ENCODE results near the gene ARID5B.

Gene ARID5B

DNA sequence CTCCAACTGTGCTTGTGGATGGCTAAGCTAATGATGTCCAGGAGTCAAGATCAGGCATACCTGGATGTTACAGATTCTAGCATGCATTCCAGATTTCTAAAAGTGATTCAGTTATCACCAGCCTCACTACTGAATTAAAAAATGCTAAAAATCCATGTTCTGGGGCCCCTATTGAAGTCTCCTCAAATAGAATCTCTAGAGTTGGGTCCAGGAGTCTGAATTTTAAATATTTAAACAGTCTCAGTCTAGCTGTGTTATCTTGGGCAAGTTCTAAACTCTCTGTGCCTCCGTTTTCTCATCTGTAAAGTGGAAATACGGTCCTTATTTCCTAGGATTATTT, 5.0 kb downstream of the ARID5B start:
- no peak for DNase-seq

DNA sequence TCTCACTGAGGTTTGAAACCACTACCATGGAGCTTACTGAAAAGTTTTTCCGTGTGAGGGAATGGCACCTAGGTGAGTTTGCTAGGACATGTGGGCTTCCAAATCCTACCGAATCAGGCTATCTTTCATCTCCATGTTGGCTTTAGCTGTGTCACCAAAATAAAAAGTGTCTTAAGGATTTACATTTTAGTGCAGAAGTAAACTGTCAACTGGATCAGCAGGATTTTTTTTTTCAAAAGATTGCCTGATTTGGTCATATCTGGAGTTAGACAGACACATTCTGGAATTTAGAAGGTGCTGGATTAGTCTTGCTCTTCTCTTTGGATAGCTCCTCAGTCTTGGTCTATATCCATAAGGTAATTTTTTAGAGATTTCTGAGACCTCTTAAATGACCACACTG, 5.5 kb downstream of the ARID5B start:
- DNase-seq: no peak

DNA sequence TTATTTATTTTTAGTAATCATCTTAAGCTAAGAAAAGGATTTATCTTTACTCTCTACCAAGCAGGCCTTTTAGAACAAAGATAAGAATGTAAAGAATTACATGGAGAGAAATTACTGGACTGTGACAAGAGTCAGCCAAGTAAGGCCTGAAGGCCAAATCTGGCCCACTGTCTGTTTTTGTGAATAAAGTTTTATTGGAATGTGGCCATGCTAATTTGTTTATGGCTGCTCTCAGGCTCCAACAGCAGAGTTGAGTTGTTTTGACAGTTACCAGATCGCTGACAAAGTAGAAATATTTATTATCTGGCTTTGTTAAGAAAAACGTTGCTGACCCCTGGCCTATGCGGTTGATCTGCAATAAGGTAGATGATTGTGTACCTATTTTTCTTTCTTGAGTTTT, 6.1 kb downstream of the ARID5B start:
- no peak for DNase-seq

DNA sequence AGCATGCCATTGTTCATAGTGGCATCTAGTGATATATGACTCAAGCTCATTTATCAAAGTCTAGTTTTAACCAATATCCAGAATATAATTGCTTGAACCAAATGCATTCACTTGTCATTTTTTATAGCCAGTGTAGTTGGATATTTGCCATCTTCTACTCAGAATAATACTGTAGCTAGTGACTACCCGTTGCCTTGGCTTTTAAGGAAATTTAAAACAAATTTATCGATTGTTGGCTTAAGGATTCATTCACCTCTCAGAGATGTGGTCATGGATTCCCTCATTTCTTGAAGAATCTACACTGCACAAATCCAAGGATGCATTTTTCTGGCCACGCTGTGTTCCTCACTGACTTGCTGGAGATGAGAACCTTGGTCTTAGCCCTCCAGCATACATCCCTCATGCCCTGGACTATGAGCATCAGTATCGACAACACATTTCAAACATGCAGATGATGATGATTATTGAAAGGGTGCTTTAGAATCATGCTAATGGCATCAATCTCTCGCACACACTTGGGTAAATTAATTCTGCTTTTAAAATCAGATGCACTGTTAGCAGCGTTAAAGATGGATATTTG, 8.8 kb downstream of the ARID5B start:
- DNase-seq: no peak

DNA sequence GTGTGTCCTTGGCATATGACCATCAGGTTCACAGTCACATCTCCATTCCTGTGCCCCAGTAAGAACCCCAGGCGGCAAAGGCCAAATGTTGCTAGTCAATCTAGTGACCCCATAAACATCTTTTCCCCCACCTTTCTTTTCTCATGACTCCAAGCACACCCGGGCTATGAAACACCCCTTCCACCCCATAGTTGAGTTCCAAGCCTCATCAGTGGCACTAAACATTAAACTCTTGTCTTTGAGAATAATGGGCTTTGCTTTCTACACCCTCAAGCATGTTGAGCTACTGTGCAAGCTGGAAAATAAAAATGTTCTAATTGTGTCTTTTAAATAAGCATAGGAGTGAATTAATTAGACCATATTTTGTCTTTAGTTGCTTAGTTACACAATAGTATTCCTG, 9.4 kb downstream of the ARID5B start:
- no peak for DNase-seq

DNA sequence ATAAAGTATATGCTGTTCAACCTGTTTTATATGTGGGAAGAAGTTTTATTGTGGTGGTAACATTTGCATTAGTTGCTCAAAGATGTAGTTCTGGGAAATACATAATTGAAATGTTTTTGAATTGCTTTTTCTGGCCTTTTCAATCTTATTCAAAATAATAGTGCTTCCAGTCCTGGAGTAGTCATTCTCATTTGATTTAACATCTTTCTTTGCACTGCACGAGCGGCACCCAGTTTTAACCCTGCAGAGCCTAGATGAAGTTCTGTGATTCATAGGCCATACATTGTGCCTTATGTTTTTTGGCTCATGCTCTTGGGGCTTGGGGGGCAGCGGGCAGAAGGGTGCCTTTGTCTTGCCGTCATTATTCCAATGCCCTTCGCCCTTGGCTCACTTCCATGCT, 9.9 kb downstream of the ARID5B start:
- no peak for DNase-seq

DNA sequence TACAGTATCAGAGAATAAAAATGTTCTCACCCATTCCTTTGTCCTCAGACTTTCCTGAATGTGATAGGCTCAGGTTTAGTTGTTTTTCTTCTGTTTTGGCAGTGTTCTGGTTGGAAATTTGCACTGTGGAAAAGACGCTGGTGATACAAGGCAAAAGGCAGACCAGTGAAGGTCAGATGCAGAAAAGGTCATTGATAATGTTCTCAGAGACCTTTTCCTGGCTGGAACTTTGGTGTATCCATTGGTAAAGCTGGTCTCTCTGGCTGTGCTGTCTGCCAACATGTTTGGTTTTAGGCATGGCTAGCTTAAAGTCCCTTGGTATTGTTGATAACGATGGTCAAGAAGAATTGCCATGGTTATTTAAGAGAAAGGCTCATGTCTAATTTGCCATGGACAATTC, 11.5 kb downstream of the ARID5B start:
- DNase-seq: no peak

DNA sequence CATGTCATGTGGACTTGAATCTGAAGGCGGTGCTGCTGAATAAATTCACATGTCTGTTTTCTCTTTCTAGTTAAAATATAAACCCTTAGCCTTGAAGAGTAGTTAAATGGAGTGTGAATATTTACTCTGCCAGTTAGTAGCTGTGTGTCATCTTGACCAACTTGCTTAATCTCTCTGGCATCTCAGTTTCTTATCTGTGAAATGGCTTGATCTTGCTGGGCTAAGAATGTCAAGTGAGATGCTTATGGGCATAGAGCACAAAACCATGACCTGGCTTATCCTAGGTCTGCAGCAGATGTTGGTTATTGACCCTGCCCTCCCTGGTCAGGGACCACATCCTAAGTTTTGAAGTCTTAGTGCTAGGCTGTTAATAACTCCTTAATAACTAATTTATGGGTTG, 16.6 kb downstream of the ARID5B start:
- DNase-seq: no peak

DNA sequence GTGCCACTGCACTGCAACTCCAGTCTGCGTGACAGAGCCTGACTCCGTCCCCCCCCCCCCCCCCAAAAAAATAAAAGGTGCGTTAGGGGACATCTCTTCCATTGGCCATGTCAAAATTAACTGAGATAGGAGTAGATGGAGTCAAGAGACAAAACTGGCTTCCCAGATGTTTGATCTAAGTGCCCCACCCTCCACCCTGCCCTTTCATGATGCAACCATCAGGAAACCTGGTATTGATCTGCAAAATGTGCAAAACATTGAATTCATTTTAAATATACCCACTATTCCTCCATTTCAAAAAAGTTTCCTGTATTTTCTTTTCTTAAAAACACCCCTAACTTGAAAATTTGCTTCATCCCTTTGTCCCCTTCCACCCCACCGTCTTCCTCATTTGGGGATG, 17.5 kb downstream of the ARID5B start:
- no peak for DNase-seq

DNA sequence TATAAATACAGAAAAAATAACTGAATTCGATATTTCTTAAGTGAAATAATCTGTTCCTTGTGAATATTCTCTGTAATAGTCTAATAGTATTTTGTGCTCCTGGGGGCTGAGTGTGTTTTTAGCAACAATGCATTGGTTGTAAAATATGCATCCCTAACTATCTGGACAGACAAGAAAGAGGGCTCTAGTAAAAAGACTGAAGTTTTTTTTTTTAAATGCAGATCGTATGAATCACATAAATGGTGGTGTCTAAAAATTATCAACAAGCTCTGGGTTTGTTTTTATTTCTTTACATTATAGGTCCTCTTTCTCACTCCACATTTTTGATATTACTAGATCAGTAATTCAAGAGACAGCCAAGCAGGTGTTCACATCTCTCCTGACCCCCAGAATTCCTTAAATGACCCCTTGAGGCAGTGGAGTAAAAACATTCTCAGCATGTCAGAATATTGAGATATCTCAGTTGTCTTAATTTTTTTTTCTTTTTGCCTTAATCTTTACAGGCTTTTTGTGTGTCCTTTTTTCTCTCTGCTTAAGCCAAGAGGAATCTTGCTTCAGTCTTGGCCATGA, 18.2 kb downstream of the ARID5B start:
- DNase-seq: no peak

DNA sequence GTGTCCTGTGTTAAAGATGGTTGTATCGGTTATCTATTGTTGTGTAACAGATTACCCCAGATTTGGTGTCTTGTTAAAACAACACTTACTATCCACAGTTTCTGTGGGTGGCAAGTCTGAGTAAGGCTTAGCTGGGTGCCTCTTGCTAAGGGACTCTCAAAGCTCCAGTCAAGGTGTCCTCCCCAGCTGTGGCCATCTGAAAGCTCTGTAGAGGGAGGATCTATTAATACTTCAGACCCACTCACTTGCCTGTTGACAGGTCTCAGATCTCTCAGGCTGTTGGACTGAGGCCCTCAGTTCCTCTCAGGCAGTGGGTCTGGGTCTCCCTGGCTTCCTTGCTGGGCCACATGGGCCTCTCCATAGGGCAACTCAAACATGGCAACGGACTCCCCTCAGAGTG, 19.6 kb downstream of the ARID5B start:
- DNase-seq: no peak

DNA sequence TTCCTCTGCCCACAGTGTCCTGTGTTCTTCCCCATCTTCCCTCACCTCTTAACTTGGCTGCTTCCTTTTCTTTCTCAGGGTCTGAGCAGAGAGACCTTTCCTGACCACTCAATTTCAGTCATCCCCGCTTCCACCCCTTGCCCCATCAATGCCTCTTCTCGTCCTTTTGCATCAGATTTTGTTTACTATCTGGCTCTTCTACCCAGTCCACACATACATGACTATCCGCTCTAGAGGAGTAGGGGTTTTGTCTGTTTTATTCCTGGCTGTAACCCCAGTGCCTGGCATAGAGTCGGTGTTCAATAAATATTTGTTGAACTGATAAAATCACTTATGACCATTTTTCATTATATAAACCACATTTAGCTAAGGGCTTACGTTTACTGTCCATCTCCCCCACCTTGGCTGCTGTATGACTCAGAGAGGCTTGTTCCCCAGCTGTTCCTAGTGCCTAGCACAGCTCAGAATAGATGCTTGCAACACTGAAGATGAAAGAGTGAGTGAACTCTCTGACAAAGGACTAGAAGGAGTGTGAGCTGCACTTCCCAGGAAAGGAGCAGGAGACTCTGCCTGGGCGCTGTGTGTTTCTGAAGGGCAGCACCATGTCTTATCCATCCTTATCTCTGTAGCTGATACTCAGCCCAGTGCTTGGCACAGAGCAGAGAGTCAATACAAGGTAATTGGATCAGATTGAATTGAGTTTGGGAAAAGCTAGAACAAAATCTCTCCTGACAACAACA, 21.9 kb downstream of the ARID5B start:
- DNase-seq: no peak

DNA sequence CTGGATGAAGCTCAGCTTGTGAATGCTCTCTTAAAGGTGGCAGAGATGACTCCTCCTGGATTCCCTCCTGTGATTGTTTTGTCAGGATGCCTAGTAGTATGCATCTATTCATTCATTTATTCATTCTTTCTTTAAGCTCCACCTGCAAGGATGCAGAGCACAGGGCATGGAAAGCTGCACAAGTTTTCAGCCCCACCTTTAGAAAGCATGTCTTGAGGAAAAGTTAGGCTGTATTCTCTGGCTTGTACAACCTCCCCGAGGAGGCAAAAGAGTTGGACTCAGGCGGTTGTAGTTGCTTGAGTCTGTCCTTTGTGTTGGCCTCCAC, 22.4 kb downstream of the ARID5B start:
- DNase-seq: no peak

DNA sequence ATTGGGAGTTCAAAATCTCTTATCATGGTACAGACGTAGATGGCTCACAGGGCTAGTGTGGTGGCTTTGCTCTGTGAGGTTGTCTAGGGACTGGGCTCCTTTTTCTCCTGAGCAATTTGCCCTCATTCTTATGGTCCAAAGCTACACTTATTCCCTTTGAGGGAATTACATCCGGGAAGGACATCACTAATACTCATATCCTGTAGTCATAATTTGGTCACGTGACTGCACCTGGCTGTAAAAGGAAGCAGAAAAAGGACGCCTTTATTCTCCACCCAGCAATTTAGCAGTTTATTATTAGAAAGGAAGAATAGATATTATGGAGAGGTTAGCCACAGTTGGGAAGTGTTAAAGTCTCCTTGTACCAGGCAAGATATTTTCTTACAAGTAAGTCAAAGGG, 28.1 kb downstream of the ARID5B start:
- no peak for DNase-seq

DNA sequence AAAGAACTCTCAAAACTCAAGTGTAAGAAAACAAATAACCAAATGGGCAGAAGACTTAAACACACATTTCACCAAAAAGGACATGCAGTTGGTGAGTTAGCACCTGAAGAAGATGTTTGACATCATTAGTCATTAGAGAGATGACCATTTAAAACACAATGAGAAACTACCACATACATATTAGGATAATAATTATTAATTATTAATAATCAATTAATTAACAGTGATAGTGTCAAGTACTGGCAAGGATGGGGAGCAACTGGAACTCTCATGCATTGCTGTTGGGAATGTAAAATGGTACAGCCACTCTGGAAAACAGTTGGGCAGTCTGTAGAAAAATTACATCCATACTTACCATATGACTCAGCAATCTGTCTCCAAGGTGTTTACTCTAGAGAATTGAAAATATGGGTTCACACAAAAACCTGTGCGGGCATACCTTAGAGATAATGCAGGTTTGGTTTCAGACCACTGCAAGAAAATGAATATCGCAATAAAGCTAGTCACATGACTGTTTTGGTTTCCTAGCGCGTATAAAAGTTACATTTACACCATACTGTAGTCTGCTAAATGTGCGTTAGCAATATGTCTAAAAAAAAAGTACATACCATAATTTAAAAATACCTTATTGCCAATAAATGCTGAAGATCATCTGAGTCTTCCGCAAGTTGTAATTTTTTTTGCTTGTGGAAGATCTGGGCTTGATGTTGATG, 30.3 kb downstream of the ARID5B start:
- DNase-seq: no peak

DNA sequence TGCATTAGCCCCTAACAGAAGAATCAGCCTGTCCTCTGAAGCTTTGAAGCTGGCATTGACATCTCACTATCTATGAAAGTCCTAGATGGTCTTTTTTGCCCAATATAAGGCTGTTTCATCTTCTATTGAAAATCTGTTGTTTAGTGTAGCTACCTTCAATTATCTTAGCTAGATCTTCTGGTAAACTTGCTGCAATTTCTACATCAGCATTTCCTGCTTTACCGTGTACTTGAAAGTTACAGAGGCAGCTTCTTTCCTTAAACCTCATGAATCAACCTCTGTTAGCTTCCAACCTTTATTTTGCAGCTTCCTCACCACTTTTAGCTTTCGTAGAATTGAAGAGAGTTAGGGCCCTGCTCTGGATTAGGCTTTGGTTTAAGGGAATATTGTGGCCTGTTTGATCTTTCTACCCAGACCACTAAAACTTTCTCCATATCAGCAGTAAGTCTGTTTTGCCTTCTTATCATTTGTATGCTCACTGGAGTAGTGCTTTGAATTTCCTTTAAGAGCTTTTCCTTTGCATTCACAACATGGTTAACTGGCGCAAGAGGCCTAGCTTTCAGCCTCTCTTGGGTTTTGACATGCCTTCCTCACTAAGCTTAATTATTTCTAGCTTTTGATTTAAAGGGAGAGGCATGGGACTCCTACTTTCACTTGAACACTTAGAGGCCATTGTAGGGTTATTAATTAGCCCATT, 32.5 kb downstream of the ARID5B start:
- DNase-seq: no peak

DNA sequence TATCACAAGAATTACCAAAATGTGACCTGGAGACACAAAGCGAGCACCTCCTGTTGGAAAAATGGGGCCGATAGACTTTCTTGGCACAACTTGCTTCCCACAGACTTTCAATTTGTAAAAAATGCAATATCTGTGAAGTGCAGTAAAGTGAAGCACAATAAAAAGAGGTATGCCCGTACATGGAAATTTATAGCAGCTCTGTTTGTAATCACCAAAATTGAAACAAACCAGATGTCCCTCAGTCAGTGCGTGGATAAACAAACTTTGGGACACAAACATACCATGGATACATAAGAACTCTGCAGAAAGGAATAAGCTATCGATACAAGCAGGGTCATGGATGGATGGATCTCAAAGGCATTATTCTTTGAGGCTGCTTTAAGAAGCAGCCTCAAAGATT, 33.6 kb downstream of the ARID5B start:
- DNase-seq: no peak

DNA sequence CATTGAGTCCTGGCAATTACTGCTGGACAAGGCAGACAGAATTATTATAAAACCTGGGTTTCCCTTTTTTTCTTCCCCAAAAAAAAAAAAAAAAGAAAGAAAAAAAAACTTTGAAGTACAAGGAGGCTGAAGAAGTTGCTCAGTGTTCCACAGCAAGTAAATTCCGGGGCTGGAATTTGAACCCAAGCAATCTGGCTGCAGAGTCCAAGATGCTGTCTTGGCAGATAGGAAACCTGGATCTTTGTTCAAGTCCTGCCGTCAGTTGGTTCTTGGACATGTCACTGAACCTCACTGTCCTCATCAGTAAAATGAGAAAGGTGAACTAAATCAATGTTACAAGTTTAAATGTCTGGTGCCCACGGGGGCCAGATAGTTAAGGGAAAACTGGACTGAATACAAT, 35.3 kb downstream of the ARID5B start:
- DNase-seq: no peak

DNA sequence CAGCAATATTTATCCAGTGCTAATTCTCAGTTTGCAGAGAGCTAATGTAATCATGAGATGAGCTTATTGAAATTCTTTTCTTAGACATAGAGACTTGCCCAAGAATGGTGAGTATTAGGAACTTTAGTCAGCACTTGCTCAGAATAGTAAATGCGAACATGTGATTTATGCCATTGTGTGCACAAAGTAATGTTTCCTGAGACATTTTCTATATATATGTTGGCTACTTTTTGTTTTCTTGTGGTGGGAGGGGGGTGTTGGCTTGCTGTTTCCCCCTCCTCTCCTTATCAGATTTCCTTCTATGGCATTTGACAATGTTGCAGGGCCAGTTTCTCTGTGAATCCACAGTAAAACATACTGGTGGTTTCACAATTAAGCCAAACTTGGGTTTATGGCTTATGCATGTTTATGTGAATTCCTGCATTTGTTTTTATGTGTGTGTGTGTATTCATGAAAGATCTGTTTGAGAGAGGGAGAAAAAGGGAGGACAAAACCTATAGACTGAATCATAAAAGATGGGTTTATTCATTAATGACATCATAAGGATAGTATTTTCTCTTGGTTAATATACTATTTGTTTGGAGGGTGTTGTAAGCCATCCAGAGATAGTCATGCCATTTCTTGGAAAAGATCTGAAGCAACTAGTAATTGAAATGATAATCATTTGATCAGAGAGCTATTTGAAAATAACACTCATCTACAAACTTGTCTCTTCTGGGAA, 36.3 kb downstream of the ARID5B start:
- DNase-seq: no peak

DNA sequence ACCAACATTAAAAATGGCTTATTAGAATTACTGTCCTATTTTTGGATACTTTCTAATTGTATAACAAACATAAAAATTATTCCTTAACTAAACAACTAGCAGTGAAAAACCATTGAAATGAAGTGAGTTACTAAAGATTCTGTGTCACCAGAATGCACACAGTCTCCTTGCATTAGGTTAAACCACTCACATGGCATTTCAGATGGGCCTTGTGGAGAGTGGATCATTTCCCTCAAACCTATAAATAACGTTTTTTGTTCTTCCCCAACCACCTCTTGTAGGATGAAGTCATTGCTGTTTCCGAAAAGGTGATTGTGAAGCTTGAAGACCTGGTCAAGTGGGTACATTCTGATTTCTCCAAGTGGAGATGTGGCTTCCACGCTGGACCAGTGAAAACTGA, 38.4 kb downstream of the ARID5B start:
- no peak for DNase-seq

DNA sequence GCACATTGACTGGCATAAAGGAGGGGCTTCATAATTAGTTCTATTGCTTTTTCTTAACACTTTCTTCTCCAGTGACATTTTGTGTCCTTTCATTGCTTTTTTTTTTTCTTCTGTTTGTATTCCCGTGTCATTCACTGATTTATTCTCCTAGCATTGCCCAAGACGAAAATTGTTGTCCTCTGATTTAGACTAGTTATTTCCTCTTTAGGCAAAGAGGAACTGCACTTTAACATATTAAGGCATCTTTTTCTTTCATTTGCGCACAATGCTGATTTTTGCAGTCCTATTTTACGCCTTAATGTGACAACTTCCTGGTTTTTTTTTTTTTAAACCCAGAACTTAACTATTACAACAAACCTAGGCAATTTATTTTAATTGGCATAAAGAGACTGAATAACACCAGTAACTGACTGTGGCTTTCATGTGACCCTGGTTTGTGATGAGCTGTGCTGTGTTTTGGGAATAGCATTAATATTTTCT, 39.7 kb downstream of the ARID5B start:
- DNase-seq: no peak

DNA sequence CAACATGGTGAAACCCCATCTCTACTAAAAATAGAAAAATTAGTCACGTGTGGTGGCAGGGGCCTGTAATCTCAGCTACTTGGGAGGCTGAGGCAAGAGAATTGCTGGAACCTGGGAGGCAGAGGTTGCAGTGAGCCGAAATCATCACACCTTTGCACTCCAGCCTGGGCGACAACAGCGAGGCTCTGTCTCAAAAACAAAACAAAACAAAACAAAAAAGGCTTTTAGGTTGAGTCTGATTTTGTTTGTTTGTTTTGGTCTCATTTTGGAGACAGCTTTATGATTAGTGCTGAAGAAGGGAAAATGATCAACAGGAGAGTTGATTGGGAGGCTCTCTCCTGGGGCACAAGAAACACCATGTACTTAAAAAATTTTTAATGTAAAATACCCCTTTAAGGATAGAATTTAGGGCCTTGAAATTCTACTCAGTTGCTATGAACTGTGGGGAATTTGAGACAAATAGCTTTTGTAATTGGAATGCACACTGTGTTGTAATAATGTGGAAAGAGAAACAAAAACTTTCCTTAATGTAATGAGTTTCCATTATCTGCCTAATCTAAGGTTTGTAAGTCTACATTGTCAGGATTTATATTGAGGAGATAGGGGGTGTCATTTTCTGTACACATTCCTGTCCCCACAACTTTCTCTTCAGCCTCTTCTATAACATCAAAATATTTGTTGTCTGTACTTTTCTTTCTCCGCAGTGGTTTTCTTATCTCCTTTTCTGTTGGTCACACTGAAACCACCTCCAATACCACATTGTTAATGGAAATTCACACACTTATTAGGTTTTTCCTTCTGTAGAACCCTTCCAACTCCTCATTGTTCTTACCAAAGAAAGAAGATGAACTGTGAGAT, 41.3 kb downstream of the ARID5B start:
- no peak for DNase-seq

All from activated CD4-positive, CD25-positive, alpha-beta regulatory T cell treated with anti-CD3 and anti-CD28 coated beads, Interleukin-2, amount 50 U/mL, for 72 hours (primary cell).